ENCODE measurements around the gene PLCL2.

The PLCL2 gene

GRCh38 chr3:16928386-16929132 lies 43.8 kb downstream of the PLCL2 start:
- Histone ChIP-seq H3K4me3 (ENCODE audit: low read length) (no peak overlapping the region), H3K4me2 (ENCODE audit: low read length) (no peak overlapping the region), H3K9me3 (replicated peaks; ENCODE audit: low read length) (no peaks in the 10 kb centered on the region), H3K4me1 (ENCODE audit: control insufficient read depth, insufficient read depth, low read length) (peaks cover 6% of the 10 kb centered on the region), H3K9ac (ENCODE audit: low read depth, low read length) (no peak overlapping the region), H3K36me3 (ENCODE audit: insufficient read depth, low read length) (no peaks in the 10 kb centered on the region), H3K27me3 (ENCODE audit: control insufficient read depth, insufficient read depth, low read length) (no peaks in the 10 kb centered on the region)

DNA sequence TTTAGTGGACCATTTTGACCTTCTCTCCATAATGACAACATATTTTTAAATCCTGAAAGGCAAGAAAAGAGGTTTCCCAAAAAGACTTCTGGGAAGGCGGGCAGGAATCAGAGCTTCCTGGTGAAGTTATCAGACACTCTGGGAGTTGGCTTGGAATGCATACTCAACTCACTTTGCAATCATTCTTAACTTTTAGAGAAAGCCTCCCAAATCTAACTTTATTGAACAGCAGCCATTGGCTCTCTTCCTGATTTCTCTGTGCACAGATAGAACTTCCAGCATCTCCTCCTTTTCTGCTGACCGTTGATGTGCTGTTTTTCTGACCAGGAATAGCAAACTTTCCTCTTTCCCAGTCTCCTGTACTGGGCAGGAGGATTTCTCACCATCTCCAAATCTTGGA lies 44.6 kb downstream of the PLCL2 start:
- H3K4me1 ChIP-seq (ENCODE audit: control insufficient read depth, insufficient read depth, low read length): peaks cover 7% of the 10 kb centered on the region
- no peak overlapping the region for H3K4me3 ChIP-seq (ENCODE audit: low read length)
- H3K27me3 ChIP-seq (ENCODE audit: control insufficient read depth, insufficient read depth, low read length): no peaks in the 10 kb centered on the region
- H3K4me2 ChIP-seq (ENCODE audit: low read length): no peak overlapping the region
- no peaks in the 10 kb centered on the region for H3K9me3 ChIP-seq (replicated peaks; ENCODE audit: low read length)
- H3K9ac ChIP-seq (ENCODE audit: low read depth, low read length): no peak overlapping the region
- no peaks in the 10 kb centered on the region for H3K36me3 ChIP-seq (ENCODE audit: insufficient read depth, low read length)

DNA sequence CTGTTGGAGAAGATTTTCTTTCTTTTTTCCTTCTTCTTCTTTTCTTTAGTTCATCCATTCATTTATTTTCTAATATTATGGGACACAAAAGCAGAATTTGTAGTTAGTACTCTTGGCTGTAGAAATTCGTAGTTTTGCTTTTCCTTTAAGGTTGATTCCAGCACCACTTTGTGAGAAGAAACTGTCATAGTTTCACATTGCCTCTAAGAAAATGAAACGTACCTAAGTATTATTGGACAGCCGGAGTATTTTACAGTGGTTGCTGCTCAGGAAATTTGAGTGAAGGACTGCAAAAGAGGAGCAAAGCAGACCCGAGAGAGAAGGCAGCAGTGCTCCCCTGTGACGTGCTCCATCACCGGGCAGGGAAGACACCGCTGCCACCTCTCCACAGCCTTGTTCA lies 48.1 kb downstream of the PLCL2 start:
- Histone ChIP-seq H3K27me3 (ENCODE audit: control insufficient read depth, insufficient read depth, low read length) (no peaks in the 10 kb centered on the region), H3K9me3 (replicated peaks; ENCODE audit: low read length) (no peaks in the 10 kb centered on the region), H3K4me2 (ENCODE audit: low read length) (no peak overlapping the region), H3K4me1 (ENCODE audit: control insufficient read depth, insufficient read depth, low read length) (peaks cover 7% of the 10 kb centered on the region), H3K36me3 (ENCODE audit: insufficient read depth, low read length) (no peaks in the 10 kb centered on the region), H3K4me3 (ENCODE audit: low read length) (no peak overlapping the region), H3K9ac (ENCODE audit: low read depth, low read length) (no peak overlapping the region)

GRCh38 chr3:16935781-16936180 lies 51.0 kb downstream of the PLCL2 start:
- Histone ChIP-seq H3K27me3 (ENCODE audit: control insufficient read depth, insufficient read depth, low read length) (no peaks in the 10 kb centered on the region), H3K36me3 (ENCODE audit: insufficient read depth, low read length) (no peaks in the 10 kb centered on the region), H3K4me2 (ENCODE audit: low read length) (no peak overlapping the region), H3K9ac (ENCODE audit: low read depth, low read length) (no peak overlapping the region), H3K9me3 (replicated peaks; ENCODE audit: low read length) (no peaks in the 10 kb centered on the region), H3K4me1 (ENCODE audit: control insufficient read depth, insufficient read depth, low read length) (peaks cover 7% of the 10 kb centered on the region), H3K4me3 (ENCODE audit: low read length) (no peak overlapping the region)

GRCh38 chr3:16936233-16936632 lies 51.5 kb downstream of the PLCL2 start:
- Histone ChIP-seq H3K4me3 (ENCODE audit: low read length) (no peak overlapping the region), H3K4me2 (ENCODE audit: low read length) (no peak overlapping the region), H3K4me1 (ENCODE audit: control insufficient read depth, insufficient read depth, low read length) (peaks cover 7% of the 10 kb centered on the region)

DNA sequence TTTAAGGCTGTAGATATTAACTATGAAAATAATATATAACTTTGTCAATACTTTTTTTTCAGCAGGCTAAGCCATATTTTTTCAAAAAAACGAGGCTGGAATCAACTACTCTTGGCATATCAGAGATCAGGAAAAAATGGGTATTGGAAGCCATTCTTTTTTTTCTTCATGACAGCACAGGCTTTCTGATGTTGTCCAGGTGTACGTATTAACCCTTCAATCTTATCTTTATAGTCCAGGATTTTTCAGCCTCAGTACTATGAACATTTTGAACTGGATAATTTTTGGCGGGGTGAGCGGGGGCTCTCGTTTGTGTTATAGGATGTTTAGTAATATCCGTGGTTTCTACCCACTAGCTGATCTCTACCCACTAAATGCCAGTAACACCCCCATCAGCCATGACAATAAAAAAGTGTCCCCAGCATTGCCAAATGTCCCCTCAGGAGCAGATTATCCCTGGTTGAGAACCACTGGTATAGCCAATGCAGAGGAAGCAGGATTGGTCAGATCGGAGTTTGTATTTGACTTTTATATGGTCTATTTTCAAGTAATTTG lies 52.0 kb downstream of the PLCL2 start:
- Histone ChIP-seq H3K36me3 (ENCODE audit: insufficient read depth, low read length) (no peaks in the 10 kb centered on the region), H3K4me1 (ENCODE audit: control insufficient read depth, insufficient read depth, low read length) (peaks cover 7% of the 10 kb centered on the region), H3K4me3 (ENCODE audit: low read length) (no peak overlapping the region), H3K4me2 (ENCODE audit: low read length) (no peak overlapping the region), H3K9ac (ENCODE audit: low read depth, low read length) (no peak overlapping the region), H3K9me3 (replicated peaks; ENCODE audit: low read length) (no peaks in the 10 kb centered on the region), H3K27me3 (ENCODE audit: control insufficient read depth, insufficient read depth, low read length) (no peaks in the 10 kb centered on the region)

More at GRCh38 chr3:16936233-16936632, 51.5 kb downstream of the PLCL2 start:
- no peaks in the 10 kb centered on the region for H3K9me3 ChIP-seq (replicated peaks; ENCODE audit: low read length)
- H3K9ac ChIP-seq (ENCODE audit: low read depth, low read length): no peak overlapping the region
- H3K27me3 ChIP-seq (ENCODE audit: control insufficient read depth, insufficient read depth, low read length): no peaks in the 10 kb centered on the region
- H3K36me3 ChIP-seq (ENCODE audit: insufficient read depth, low read length): no peaks in the 10 kb centered on the region

DNA sequence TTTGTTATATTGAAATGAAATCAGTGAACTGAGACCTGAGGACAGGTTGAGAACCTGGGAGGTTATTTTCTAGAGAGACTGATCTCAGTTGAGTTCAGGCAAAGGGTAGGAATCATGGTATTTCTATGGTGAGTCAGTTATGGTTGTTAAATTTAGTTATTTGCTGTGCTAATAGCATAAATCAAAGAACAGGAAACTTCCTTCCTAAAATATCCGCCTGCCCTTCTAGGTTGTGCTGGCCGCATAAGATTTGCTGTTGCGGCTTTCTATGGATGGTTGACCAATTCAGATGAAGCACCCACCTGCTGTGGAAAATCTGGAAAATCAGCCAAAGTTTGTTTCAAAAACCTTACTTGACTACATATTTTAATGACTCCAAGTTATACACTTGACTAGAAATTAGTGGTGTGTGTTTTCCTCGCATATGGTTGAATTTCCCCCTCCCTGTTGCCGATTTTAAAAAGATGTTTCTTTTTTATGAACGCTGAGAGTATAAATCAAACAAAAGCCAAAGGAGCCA lies 52.6 kb downstream of the PLCL2 start:
- Histone ChIP-seq H3K9me3 (replicated peaks; ENCODE audit: low read length) (no peaks in the 10 kb centered on the region), H3K4me2 (ENCODE audit: low read length) (no peak overlapping the region), H3K9ac (ENCODE audit: low read depth, low read length) (no peak overlapping the region), H3K27me3 (ENCODE audit: control insufficient read depth, insufficient read depth, low read length) (no peaks in the 10 kb centered on the region), H3K4me1 (ENCODE audit: control insufficient read depth, insufficient read depth, low read length) (peaks cover 7% of the 10 kb centered on the region), H3K4me3 (ENCODE audit: low read length) (no peak overlapping the region), H3K36me3 (ENCODE audit: insufficient read depth, low read length) (no peaks in the 10 kb centered on the region)

GRCh38 chr3:16940769-16941700 lies 56.3 kb downstream of the PLCL2 start:
- H3K4me1 ChIP-seq (ENCODE audit: control insufficient read depth, insufficient read depth, low read length): no peaks in the 10 kb centered on the region
- H3K36me3 ChIP-seq (ENCODE audit: insufficient read depth, low read length): no peaks in the 10 kb centered on the region
- no peak overlapping the region for H3K9ac ChIP-seq (ENCODE audit: low read depth, low read length)
- H3K9me3 ChIP-seq (replicated peaks; ENCODE audit: low read length): no peaks in the 10 kb centered on the region
- H3K4me3 ChIP-seq (ENCODE audit: low read length): no peak overlapping the region
- H3K27me3 ChIP-seq (ENCODE audit: control insufficient read depth, insufficient read depth, low read length): no peaks in the 10 kb centered on the region
- no peak overlapping the region for H3K4me2 ChIP-seq (ENCODE audit: low read length)

- Histone ChIP-seq H3K27me3 (ENCODE audit: control insufficient read depth, insufficient read depth, low read length) (no peaks in the 10 kb centered on the region), H3K36me3 (ENCODE audit: insufficient read depth, low read length) (no peaks in the 10 kb centered on the region), H3K4me1 (ENCODE audit: control insufficient read depth, insufficient read depth, low read length) (no peaks in the 10 kb centered on the region), H3K9me3 (replicated peaks; ENCODE audit: low read length) (no peaks in the 10 kb centered on the region), H3K4me2 (ENCODE audit: low read length) (no peak overlapping the region), H3K9ac (ENCODE audit: low read depth, low read length) (no peak overlapping the region), H3K4me3 (ENCODE audit: low read length) (no peak overlapping the region)
Observed at GRCh38 chr3:16942955-16943354, 58.2 kb downstream of the PLCL2 start.

- no peak overlapping the region for H3K9ac ChIP-seq (ENCODE audit: low read depth, low read length)
- H3K36me3 ChIP-seq (ENCODE audit: insufficient read depth, low read length): no peaks in the 10 kb centered on the region
- H3K4me1 ChIP-seq (ENCODE audit: control insufficient read depth, insufficient read depth, low read length): no peaks in the 10 kb centered on the region
- no peak overlapping the region for H3K4me2 ChIP-seq (ENCODE audit: low read length)
- H3K4me3 ChIP-seq (ENCODE audit: low read length): no peak overlapping the region
- no peaks in the 10 kb centered on the region for H3K9me3 ChIP-seq (replicated peaks; ENCODE audit: low read length)
- H3K27me3 ChIP-seq (ENCODE audit: control insufficient read depth, insufficient read depth, low read length): no peaks in the 10 kb centered on the region
Observed at GRCh38 chr3:16943857-16944256, 59.1 kb downstream of the PLCL2 start.

GRCh38 chr3:16944356-16944755 lies 59.6 kb downstream of the PLCL2 start:
- H3K36me3 ChIP-seq (ENCODE audit: insufficient read depth, low read length): no peaks in the 10 kb centered on the region
- H3K27me3 ChIP-seq (ENCODE audit: control insufficient read depth, insufficient read depth, low read length): no peaks in the 10 kb centered on the region
- H3K4me1 ChIP-seq (ENCODE audit: control insufficient read depth, insufficient read depth, low read length): no peaks in the 10 kb centered on the region
- no peaks in the 10 kb centered on the region for H3K9me3 ChIP-seq (replicated peaks; ENCODE audit: low read length)
- H3K9ac ChIP-seq (ENCODE audit: low read depth, low read length): no peak overlapping the region
- no peak overlapping the region for H3K4me2 ChIP-seq (ENCODE audit: low read length)
- no peak overlapping the region for H3K4me3 ChIP-seq (ENCODE audit: low read length)
